Measurements from ENCODE around the gene ZPLD1.

DNA sequence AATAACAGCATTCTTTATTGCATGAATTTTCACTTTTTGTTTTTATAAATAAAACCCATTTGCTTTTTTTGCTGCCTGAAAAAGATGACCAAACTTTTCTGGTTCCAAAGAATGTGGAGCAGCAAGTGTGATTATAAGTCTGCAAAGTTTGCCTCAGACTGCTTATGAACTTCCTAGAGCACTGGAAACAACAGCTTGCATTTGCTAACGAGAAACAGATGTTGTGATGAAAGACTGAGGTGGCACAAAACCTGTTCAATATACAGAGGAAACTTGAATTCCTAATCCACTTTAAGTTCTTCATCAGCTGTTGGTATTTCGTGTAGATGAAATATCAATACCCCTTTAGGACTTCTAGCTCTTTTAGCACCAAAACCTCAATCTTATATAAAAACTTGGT is 9.3 kb downstream of the ZPLD1 start:
- no peak for TF ChIP-seq EZH2phosphoT487 (IDR thresholded peaks at IDR 0.05; ENCODE audit: borderline replicate concordance, low read depth, low read length)
- TF ChIP-seq, protein P1, sequence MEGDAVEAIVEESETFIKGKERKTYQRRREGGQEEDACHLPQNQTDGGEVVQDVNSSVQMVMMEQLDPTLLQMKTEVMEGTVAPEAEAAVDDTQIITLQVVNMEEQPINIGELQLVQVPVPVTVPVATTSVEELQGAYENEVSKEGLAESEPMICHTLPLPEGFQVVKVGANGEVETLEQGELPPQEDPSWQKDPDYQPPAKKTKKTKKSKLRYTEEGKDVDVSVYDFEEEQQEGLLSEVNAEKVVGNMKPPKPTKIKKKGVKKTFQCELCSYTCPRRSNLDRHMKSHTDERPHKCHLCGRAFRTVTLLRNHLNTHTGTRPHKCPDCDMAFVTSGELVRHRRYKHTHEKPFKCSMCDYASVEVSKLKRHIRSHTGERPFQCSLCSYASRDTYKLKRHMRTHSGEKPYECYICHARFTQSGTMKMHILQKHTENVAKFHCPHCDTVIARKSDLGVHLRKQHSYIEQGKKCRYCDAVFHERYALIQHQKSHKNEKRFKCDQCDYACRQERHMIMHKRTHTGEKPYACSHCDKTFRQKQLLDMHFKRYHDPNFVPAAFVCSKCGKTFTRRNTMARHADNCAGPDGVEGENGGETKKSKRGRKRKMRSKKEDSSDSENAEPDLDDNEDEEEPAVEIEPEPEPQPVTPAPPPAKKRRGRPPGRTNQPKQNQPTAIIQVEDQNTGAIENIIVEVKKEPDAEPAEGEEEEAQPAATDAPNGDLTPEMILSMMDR (conservative IDR thresholded peaks at IDR 0.05; ENCODE audit: low read length) = no peak

Data from OCI-LY7 (cell line).